H1 (cell line): ENCODE data around the gene DOCK8. TPM values are rescaled to one million over a fixed set of nuclear protein-coding genes. Genes with fewer than 3 reads are reported as not detected.

Source experiments
- FOSL1 ChIP-seq: IDR thresholded peaks from 2 replicates; pipeline ENCODE4 v1.6.1; 2011; ENCODE audit warnings: mild to moderate bottlenecking, low read depth, low read length, moderate library complexity; ENCODE audit not compliant: insufficient read depth
- POLR2A ChIP-seq, 2 experiments: IDR thresholded peaks; 1 replicate in 1 of 2; 2 replicates in 1 of 2; pipeline ENCODE4 v1.6.1; 2011; ENCODE audit warnings: low read depth in 2 of 2, low read length in 2 of 2, mild to moderate bottlenecking in 2 of 2; ENCODE audit errors: control extremely low read depth in 1 of 2
- SP4 ChIP-seq: IDR thresholded peaks from 2 replicates; pipeline ENCODE4 v1.6.1; 2012; ENCODE audit warnings: low read length, inconsistent platforms
- polyA plus RNA-seq, 7 experiments: library from polyadenylated mRNA; depleted of rRNA in 3 of 7; stranded (reverse) in 5 of 7; unstranded in 2 of 7; fragments of >200 nt in 5 of 7; fragments of 200-250 nt in 2 of 7; gene quantifications; 1 replicate in 5 of 7; 2 replicates in 1 of 7; 4 replicates in 1 of 7; pipeline versions ENCODE4 v1.2.1 to v1.2.3, GENCODE V29; 2011 to 2013; ENCODE audit warnings: missing spikeins in 2 of 7, mixed read lengths in 2 of 7
- total RNA-seq: library from RNA; stranded (reverse); fragmentation: NEBNext Ultra II Directional; extraction: Animal tissue kit (Norgen Biotek cat#: 25700); gene quantifications from 2 replicates; pipeline ENCODE4 v1.2.1, GENCODE V29; 2021
- TF ChIP-seq, protein P1 (sequence below), 3 experiments: IDR thresholded peaks; 1 replicate in 2 of 3; 2 replicates in 1 of 3; pipeline versions ENCODE4 v1.5.1 to v1.6.1; 2011; ENCODE audit warnings: low read length in 3 of 3, mild to moderate bottlenecking in 3 of 3, inconsistent platforms in 2 of 3, low read depth in 1 of 3, moderate library complexity in 1 of 3; ENCODE audit not compliant: insufficient read depth in 1 of 3; ENCODE audit errors: control extremely low read depth in 1 of 3
- TF ChIP-seq, protein P2 (sequence below): IDR thresholded peaks from 2 replicates; pipeline ENCODE4 v1.6.1; 2012; ENCODE audit warnings: inconsistent platforms

The DOCK8 gene
- total and polyA plus RNA-seq, 2 of the 8 experiments (the other 6 are each of a cell fraction or from before 2014, with no cell fraction given): 0.57 to 2.0 TPM

DNA sequence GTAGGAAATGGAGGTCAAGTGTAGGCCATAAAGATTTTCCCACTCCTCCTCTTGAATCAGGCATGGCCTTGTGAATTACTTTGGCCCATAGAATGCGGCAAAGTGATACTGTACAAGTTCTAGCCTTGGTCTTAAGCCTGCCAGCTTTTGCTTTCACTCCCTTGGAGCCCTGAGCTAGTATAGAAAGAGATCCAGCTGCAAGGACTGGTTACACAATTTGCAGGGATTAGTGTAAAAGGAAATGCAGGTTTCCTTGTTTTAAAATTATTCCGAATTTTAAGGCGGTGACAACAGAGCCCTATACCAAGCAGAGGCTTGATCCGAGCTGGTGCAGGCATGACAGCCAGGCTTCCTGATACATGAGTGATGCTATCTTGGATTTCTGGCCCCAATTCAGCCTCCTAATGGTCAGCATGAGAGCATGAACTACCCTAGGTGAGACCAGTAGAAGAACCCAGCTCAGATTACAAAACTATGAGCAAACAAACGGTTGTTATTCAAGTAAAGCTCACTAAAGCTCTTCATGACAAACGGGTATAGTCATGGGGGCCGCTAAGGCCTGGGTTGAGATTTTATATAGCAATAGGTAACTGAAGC, 257.9 kb downstream of the DOCK8 start (continued):
- no peak for TF ChIP-seq FOSL1
- TF ChIP-seq, protein P1, sequence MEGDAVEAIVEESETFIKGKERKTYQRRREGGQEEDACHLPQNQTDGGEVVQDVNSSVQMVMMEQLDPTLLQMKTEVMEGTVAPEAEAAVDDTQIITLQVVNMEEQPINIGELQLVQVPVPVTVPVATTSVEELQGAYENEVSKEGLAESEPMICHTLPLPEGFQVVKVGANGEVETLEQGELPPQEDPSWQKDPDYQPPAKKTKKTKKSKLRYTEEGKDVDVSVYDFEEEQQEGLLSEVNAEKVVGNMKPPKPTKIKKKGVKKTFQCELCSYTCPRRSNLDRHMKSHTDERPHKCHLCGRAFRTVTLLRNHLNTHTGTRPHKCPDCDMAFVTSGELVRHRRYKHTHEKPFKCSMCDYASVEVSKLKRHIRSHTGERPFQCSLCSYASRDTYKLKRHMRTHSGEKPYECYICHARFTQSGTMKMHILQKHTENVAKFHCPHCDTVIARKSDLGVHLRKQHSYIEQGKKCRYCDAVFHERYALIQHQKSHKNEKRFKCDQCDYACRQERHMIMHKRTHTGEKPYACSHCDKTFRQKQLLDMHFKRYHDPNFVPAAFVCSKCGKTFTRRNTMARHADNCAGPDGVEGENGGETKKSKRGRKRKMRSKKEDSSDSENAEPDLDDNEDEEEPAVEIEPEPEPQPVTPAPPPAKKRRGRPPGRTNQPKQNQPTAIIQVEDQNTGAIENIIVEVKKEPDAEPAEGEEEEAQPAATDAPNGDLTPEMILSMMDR (IDR thresholded peaks at IDR 0.05; ENCODE audit: control extremely low read depth in 1 of 3, insufficient read depth in 1 of 3, low read depth in 1 of 3, low read length in 3 of 3): no peak
- TF ChIP-seq, protein P2, sequence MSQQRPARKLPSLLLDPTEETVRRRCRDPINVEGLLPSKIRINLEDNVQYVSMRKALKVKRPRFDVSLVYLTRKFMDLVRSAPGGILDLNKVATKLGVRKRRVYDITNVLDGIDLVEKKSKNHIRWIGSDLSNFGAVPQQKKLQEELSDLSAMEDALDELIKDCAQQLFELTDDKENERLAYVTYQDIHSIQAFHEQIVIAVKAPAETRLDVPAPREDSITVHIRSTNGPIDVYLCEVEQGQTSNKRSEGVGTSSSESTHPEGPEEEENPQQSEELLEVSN: no peak
- no peak for TF ChIP-seq POLR2A (IDR thresholded peaks at IDR 0.05; ENCODE audit: control extremely low read depth in 1 of 2, low read depth in 2 of 2, low read length in 2 of 2)
- no peak for TF ChIP-seq SP4
